Putamen (tissue), 1 donor: ENCODE results near the gene AMACR.
"Not testable (repeated sequence)": the region's sequence is repeated elsewhere in the genome, so short reads cannot be mapped to it uniquely, and the experiment has no call there.

ENCODE experiments used
- DNase-seq: peaks from one replicate; pipeline ENCODE4 v3.0.0-alpha.2; 2016; ENCODE audit warnings: low spot score

AMACR gene

DNA sequence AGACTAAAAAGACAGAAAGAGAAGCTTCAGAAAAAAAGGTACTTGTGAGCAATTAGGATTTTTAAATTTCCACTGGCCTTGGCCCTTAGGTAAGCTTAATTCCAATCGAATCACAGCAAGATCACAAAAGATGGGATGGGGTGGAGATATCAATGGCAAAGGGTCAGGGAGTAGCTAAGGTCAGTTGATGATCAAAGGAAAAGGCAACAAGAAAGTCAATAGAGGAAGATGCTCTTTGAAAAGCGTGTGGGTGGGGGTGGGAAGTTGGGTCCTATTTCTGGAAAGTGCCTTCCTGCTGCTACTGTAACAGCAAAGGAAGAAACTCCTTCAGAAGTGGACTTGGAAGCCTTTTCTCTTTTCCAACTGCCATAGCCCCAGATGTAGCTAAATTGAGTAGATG lies 27.9 kb upstream of the AMACR start:
- no peak for DNase-seq

- no peak for DNase-seq
Measured at GRCh38 chr5:34034534-34035327, 26.9 kb upstream of the AMACR start.

DNA sequence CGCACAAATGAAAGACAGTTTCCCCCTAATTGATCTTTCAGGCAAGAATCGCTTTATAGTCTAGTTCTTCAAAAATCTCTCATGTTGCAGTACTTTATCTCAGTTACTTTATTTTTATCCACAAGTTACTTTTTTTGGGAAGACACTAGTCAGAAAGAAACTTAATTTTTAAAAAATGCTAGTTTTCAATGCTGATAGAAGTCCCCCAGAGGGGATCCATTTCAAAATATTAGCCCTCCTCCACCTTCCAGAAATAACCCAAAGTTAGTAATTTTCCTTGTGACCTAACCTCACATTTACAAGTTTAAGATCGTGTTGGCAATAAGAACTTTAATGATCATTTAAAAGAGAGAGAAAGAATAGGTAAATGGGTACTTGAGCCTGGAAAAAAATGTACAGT lies 24.1 kb upstream of the AMACR start:
- DNase-seq, result no peak

- no peak for DNase-seq
Measured at GRCh38 chr5:34031117-34031516, 23.3 kb upstream of the AMACR start.

DNA sequence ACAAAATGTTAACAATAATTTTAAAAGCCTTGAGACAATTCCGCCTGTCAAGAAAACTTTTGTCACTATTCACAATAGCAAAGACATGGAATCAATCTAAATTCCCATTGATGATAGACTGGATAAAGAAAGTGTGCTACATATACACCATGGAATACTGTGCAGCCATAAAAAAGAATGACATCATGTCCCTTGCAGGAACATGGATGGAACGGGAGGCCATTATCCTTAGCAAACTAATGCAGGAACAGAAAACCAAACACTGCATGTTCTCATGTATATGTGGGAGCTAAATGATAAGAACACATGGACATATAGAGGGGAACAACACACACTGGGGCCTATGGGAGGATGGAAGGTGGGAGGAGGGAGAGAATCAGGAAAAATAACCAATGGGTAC lies 22.7 kb upstream of the AMACR start:
- DNase-seq, result not testable (repeated sequence)

DNA sequence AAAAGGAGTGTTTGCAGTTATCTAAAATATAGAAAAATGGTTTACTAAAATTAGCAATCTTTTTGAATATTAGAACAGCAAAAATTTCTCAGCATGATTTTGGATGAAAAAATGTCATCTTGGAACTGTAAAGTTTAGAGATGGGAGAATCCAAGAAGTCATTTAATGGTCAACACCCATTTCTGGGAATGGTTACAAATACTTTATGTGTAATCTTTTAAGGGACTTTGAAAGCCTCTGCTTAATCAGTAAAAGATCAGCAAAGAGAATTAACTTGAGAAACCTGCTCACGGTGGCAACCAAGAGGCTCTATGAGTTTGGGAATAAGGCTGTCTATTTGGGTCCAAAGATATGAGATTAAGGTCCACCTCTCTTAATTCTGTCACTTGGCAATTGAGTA lies 22.2 kb upstream of the AMACR start:
- no peak for DNase-seq

GRCh38 chr5:34028349-34028748 lies 20.5 kb upstream of the AMACR start:
- no peak for DNase-seq

DNA sequence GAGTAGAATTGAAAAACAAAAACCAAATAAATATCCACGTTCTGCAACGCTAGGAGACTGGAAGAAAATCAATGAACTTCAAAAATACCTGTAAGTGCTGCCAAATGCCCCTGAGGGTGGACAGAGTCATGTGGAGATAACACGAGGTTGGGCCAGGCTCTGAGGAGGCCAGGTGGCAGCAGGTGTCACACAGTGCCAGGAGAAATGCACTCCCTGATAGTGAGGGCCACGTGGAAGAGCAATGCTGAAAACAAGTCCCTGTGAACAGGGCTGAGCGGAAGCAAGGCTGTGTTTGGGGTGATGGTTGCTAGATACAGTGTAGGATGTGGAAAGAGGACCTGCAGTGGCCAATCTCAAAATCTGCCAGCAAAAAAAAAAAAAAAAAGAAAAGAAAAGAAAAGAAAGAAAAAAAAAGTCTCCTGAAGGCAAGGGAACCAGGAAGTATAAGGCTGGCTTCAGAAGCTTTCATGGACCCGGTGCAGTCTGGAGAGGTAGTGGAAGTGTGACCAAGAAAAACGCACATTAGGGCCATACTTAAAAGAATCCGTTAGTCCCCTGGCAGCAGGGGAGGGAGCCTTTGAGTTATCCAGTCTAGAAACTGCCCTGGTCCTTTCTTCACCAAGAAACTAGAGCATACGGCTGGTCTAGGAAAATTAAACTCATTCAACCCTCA lies 18.4 kb upstream of the AMACR start:
- no peak for DNase-seq

DNA sequence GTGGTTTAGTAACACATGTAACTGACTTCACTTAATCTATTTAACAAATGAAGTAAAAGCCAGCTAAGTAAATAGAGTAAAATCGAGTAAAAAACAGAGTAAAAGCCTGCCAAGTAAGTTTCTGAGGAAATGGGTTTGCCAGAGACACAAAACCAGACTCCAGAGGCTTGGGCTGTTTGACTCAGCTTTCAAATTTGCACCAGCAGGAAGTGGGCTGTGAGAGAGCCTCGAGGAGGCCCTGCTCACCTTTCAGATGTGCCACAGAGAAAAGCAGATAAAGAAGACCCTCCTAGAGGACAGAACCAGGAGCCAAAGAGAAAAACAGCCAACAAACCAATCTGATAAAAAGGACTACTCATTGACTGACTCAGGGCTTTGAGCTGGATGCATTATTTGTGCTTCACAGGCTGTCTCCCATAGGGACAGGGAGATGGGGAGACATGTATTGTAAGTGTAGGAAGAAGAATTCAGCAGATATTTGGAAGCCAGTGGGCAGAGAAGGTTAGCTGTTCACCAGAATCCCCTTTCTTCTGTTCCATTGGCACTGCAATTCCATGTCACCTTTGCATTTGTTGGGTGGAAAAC lies 14.4 kb upstream of the AMACR start:
- DNase-seq, result no peak

DNA sequence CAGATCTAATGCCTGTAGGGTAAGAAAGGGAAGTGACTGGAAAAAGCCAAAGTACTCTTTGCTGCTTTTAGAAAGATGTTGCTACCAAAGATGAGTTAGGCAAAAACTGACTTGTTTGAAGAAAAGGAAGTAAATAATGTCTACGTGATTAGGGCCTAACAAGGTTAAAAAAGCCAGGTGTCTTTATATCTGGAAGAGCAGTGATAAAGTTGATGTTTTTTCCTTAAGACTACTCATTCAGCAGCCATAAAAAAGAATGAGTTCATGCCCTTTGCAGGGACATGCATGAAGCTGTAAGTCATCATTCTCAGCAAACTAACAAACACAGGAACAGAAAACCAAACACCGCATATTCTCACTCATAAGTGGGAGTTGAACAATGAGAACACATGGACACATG lies 13.5 kb upstream of the AMACR start:
- DNase-seq, result no peak

- DNase-seq, result no peak
Measured at GRCh38 chr5:34020726-34021125, 12.9 kb upstream of the AMACR start.

- no peak for DNase-seq
Measured at GRCh38 chr5:34017254-34017653, 9.4 kb upstream of the AMACR start.

GRCh38 chr5:34016750-34017149 lies 8.9 kb upstream of the AMACR start:
- DNase-seq, result no peak

DNA sequence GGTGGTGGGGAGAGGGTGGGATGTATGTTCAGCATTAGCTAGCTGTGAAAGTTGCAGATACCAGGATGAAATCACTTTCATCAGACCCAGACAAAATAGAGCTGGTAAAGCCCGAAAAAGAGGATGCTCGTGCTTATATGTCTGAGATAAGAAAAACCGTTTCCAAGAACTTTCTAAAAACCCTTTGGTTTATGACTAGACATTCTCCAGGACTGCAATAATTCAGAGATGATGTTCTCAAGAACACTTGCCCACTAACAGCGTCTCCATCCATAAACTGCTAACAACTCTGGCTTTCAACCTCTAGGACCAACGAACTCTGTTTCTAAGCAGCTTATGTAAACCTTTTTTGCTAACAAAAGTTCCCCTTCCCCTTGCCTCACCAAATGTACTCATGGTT lies 8.4 kb upstream of the AMACR start:
- no peak for DNase-seq

DNA sequence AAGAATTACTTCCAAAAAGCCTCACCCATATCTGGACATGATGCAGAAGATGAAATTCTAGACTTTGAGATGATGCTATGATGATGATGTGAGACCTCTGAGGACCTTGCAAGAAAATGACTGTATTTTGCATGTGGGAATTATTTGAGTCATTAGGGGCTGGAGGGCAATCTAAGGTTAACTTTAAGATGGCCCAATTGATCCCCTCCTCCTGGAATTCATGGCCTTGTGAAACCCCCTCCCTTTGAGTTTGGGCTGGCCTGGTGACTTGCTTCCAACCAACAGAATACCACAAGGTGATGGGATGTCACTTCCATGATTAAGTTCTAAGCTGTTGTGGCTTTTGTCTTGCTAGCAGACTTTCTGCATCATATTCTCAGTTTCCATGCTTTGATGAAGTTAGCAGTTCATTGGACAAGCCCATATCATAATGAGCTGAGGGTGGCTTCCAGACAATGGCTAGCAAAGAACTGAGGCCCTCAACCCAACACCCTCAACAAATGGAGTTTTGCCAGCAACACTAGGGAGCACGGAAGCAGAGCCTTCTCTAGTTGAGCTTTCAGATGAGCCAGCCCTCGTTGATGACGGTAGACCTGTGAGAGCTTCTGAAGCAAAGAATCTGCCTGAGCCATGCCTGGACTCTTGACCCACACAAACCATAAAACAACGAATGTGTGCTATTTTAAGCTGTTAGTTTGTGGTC lies 7.4 kb upstream of the AMACR start:
- no peak for DNase-seq

- DNase-seq, result no peak
Measured at GRCh38 chr5:34014626-34015025, 6.8 kb upstream of the AMACR start.

- DNase-seq, result no peak
Measured at GRCh38 chr5:34013547-34013946, 5.7 kb upstream of the AMACR start.

DNA sequence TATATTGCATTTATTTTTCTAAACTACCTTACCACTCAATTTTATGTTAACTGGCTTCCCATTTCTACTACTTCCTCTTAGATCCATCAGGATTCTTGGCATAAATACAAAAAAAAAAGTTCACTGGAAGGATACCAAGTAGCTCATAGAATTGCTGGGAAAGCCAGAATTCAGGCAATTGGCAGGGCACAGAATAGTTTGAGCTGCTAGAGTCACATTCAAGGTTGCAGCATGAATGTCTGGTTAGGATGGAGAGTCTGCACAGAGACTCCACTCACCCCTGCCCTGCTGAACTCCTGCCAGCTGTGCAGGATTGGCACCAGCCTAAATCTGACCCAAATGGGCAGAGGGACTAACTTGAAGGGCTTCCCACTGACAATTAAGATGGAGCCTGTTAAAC lies 4.9 kb upstream of the AMACR start:
- DNase-seq, result no peak

GRCh38 chr5:34011536-34011935 lies 3.7 kb upstream of the AMACR start:
- no peak for DNase-seq

DNA sequence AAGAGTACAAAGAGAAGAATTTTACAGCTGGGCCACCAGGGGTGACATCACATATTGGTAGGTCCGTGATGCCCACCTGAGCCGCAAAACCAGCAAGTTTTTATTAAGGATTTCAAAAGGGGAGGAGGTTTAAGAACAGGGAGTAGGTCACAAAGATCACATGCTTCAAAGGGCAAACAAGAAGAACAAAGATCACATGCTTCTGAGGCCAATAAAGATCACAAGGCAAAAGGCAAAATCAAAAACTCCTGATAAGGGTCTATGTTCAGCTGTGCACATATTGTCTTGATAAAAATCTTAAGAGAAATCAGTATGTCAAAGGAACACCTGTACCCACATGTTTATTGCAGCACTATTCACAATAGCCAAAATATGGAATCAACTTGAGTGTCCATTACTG lies 2.3 kb upstream of the AMACR start:
- not testable (repeated sequence) for DNase-seq

- no peak for DNase-seq
Measured at GRCh38 chr5:34009610-34010009, 1.8 kb upstream of the AMACR start.

DNA sequence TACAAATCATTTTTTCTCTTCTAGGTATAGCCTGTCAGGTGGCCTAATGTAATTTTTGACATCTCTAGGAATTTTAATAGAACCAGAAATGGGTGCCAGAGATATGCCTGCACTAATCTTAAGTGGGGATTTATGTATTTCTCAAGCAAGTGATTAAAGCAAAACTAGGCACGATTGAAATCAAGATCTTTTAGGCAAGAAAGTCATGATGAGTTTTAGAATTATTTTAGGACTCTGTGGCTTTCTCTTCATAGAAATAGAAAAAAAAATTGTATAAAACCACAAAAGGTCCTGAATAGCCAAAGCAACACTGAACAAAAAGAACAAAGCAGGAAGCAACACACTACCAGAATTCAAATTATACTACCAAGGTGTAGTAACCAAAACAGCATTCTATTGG lies 952 bp upstream of the AMACR start:
- DNase-seq, result peak; percentile 30

GRCh38 chr5:34007201-34007620 lies 639 bp downstream of the AMACR start:
- DNase-seq, result peak; percentile 34
